GM11168 (cell line): ENCODE measurements around the gene TCF12.

Experiments used
- in situ Hi-C: fragments of 300-500 bp; cut with MboI; formaldehyde crosslinking; loops from one replicate; pipeline ENCODE4 v1.12.0; 2022; ENCODE audit warnings: low sequenced_read_pairs; ENCODE audit not compliant: unreplicated experiment

The TCF12 gene

GRCh38 chr15:57321485-57321884 is 403.0 kb downstream of the TCF12 start:
- in situ Hi-C loops, result loop anchor here (25.0 kb wide), 1 partner anchor 834 kb away; no protein-coding TSS in a partner anchor

DNA sequence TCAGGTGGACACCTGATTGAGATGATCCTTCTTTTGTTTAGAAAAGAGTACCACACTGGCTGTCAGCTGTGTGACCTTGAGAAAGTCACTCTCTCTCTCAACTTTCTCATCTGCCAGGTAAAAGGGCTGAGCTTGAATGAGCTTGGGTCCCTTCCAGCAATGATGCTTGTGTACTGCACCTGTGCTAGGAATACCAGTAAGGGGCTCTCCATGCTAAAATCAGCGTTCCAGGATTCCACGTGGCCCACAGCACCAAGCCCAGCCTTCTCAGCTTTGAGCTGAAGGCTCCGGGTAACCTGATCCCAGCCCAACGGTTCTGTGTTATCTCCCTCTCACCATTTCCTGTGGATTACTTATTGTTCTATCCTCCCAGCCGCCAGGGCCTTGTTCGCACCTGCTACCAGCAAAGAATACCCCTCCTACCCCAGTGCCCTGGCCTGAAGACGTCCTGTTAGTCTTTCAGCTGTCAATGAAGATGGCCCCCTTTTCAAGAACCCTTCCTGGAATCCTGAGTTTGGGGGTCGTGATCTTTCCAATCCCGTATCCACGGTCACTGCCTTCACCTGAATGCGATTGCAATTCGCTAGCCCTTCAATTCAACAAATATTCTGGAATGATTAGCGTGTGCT is 403.6 kb downstream of the TCF12 start:
- in situ Hi-C loops, result loop anchor here (25.0 kb wide), 1 partner anchor 835 kb away; no protein-coding TSS in a partner anchor

- in situ Hi-C loops, result loop anchor here (25.0 kb wide), 1 partner anchor 835 kb away; no protein-coding TSS in a partner anchor
These were observed 404.3 kb downstream of the TCF12 start for GRCh38 chr15:57322602-57323250.

DNA sequence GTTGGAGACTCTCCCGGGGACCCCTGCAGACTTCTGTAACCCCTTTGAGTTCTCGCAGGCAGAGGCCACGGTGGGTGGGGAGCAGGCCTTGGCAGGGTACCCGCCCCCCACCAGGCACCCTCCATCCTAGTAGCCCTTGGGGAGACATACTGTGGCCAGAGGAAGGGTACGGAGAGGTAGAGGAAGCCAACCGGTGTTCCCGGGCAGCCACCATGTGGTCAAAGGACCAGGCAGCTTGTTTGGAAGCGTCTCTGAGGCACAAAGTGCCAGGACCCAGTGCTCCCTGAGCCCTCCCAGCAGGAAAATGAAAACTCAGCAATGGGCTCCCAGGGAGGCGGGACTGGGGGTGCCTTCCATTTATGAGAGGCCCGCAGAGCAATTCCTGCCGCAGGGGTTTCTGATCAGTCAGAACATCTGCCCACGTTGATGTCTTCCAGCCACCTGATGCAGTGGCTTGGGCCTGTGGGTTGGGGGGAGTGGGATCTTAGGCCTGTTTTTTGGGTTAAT is 404.9 kb downstream of the TCF12 start:
- in situ Hi-C loops, result loop anchor here (25.0 kb wide), 1 partner anchor 836 kb away; no protein-coding TSS in a partner anchor

GRCh38 chr15:57323806-57324589 is 405.6 kb downstream of the TCF12 start:
- in situ Hi-C loops, result loop anchor here (25.0 kb wide), 1 partner anchor 837 kb away; no protein-coding TSS in a partner anchor

- in situ Hi-C loops, result loop anchor here (25.0 kb wide), 1 partner anchor 837 kb away; no protein-coding TSS in a partner anchor
These were observed 406.1 kb downstream of the TCF12 start for GRCh38 chr15:57324590-57324890.

DNA sequence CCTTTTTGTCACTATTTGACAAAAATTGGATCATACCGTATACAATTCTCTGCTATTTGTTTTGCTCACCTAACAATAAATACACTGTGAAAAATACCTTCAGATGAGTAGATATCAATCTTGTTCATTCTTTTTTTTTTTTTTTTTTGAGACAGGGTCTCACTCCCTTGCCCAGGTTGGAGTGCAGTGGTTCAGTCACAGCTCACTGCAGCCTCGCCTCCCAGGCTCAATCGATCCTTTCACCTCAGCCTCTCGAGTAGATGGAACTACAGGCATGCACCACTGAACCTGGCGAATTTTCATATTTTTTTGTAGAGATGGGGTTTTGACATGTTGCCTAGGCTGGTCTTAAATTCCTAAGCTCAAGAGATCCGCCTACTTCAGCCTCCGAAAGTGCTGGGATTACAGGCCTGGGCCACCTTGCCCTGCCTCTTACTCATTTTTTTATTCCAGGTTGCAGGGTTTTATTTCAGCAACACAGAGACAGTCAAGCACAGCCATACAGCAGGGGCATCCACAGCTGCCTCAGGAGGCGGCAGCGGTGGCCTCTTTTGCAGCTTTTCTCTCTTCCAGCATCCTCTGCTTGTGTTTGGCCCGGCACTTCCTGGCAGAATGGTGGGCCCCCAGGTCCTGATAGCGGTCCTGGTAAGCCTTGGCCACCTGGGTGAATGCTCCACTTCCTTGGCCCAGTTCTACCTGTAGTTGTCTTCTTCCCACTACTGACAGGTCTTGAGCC is 406.7 kb downstream of the TCF12 start:
- in situ Hi-C loops, result loop anchor here (25.0 kb wide), 1 partner anchor 838 kb away; no protein-coding TSS in a partner anchor

DNA sequence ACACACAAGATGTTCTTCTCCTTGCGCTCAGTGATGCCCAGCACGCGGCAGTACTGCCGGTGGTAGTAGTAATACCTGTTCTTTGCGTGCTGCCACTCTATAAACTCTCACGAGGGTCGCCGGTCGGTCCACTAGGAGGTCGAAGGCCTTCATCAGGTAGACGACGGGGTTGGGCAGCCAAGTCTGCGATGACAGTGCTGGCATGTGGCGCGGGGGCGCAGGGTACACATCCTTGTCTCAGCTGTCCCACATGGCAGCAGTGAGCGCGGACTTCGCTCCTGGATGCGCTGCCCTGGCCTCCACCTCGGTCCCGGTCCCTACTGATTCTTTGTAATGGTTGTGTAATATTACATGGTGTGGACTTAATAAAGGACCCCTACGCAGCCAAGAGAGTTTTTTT is 407.8 kb downstream of the TCF12 start:
- in situ Hi-C loops, result no loop called here

DNA sequence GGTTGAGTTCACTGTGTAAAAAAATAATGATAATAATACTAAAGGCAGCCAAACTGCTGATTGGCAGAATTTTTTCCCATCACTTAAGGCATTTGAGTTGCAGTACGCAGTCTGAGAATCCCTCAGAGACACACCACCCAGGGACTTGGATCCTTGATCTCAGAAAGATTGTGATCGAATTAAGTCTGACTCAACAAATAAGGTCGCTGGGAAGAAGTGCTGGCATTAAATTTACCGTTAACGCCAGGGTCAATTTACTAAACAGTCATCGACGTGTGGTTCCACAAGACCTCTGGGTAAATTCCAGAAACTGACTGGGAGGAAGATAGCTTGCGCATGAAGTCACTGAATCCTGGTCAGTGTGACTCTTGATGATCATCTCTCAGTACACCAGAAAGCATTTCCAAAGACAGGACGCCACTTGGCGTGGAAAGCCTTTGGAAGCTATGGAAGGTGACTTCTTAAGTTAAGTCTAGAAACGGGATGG is 409.6 kb downstream of the TCF12 start:
- in situ Hi-C loops, result no loop called here

DNA sequence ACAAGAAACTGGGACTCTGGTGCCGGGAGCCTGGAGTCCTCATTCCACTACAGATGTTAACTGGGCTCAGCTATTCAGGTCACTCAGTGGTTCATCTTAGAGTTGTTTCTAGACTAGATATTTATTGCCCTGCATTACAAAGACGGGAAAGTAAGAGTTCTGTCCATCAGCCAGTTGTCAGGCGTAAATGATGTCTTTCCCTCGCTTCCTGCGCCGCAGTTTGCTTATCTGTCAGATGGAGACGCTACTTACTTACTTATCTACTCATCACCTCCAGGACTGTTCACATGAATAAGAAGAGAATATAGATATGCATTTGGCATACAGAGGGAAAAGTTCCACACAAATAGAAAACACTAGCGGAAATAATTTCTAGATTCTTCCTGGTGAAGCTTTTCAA is 410.0 kb downstream of the TCF12 start:
- in situ Hi-C loops, result no loop called here

GRCh38 chr15:57328897-57329296 is 410.5 kb downstream of the TCF12 start:
- in situ Hi-C loops, result no loop called here

DNA sequence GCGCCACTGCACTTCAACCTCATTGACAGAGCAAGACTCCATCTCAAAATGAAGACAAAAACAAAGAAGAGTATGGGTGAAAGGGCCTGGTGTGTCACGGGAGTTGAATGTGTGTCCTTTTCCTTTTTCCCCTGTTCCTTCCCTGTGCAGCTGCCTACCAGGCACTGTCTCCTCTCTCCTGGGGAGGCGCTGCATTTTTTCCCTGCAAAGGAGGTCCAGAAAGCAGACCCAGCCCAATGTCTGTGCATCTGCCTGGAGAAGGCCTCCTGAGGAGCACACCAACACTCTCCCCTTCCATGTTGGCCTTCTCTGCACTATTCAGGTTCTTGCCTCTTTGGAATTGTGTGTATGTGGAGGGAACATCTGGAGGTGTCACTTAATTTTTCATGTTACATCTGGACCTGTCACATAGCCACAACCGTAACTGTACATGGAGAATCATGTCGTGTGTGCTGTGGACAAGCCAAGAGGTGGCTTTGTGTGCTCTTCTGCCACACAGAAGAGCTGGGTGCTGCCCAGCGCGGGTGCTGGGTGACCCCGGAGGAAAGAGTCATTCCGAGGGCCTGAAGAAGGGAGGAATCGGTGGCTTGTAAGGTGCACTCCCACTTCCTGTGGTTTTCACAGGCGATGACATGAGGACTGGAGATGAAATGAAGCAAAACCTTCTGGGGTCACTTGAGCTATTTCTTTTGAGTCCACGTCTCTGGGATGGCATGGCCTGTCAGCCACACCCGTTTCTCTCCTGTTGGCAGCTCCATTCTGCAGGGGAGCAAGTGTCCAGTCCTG is 411.3 kb downstream of the TCF12 start:
- in situ Hi-C loops, result no loop called here

- in situ Hi-C loops, result no loop called here
These were observed 412.3 kb downstream of the TCF12 start for GRCh38 chr15:57330619-57331340.

- in situ Hi-C loops, result no loop called here
These were observed 413.9 kb downstream of the TCF12 start for GRCh38 chr15:57332326-57332725.

DNA sequence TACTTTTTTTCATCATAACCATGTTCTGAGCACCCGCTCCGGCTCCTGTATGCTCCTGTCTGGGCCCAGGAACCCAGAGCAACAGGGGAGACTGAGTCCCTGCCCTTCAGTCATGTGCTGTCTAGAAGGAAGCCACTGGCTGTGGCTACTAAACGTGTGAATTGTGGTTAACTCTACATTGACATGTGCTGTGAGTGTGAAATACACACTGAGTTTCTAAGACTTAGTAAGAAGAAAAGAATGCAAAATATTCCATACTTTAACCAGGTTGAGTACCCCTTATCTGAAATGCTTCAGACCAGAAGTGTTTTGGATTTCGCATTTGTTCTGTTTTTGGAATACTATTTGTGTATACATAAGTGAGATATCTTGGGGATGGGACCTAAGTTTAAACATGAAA is 415.0 kb downstream of the TCF12 start:
- in situ Hi-C loops, result no loop called here

GRCh38 chr15:57334257-57334656 is 415.8 kb downstream of the TCF12 start:
- in situ Hi-C loops, result no loop called here

- in situ Hi-C loops, result no loop called here
These were observed 416.9 kb downstream of the TCF12 start for GRCh38 chr15:57335293-57335715.

DNA sequence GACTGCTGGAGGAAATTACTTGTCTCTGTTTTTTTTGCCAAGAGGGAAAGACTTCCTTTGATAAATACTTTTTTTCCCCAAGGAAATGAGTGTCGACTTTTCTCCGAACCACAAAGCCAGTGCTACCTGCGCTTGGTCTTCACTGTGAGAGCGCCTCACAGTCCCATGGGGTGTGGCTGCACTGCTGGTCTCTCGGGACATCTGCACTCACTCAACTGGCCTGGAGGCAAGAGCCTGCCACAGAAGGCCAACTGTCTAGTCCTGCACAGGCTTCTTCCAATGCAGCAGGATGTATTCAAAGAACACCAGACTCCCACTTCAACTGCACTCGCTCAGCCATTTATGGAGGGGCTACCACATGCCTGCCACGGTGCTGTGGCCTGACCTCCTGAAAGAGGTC is 417.3 kb downstream of the TCF12 start:
- in situ Hi-C loops, result no loop called here
